GM21576 (cell line): ENCODE measurements around the gene TNRC6B.
"Not testable (repeated sequence)": the region's sequence is repeated elsewhere in the genome, so short reads cannot be mapped to it uniquely, and the experiment has no call there.

Source experiments
- ATAC-seq: cut with Tn5 transposase; IDR thresholded peaks from one replicate; pipeline ENCODE4 v1.9.1; 2021; ENCODE audit warnings: mild to moderate bottlenecking, moderate library complexity; ENCODE audit not compliant: unreplicated experiment

TNRC6B gene

GRCh38 chr22:40177738-40178416 lies at the start of gene TNRC6B:
TSS of gene TNRC6B (plus strand) at chr22:40177925. CDS start at chr22:40178136, 211 bp downstream.
- peak; percentile 68 for ATAC-seq

- ATAC-seq = no peak
These were observed 48.7 kb upstream of the TNRC6B start for GRCh38 chr22:40128989-40129388.

- ATAC-seq = no peak
These were observed 40.6 kb upstream of the TNRC6B start for GRCh38 chr22:40137132-40137531.

GRCh38 chr22:40138866-40139265 lies 38.9 kb upstream of the TNRC6B start:
- ATAC-seq = no peak

GRCh38 chr22:40147388-40148176 lies 30.1 kb upstream of the TNRC6B start:
- ATAC-seq = no peak

- no peak for ATAC-seq
These were observed 24.5 kb upstream of the TNRC6B start for GRCh38 chr22:40153192-40153591.

- ATAC-seq = no peak
These were observed 24.0 kb upstream of the TNRC6B start for GRCh38 chr22:40153705-40154104.

- no peak for ATAC-seq
These were observed 21.7 kb upstream of the TNRC6B start for GRCh38 chr22:40156001-40156516.

GRCh38 chr22:40156682-40157081 lies 21.0 kb upstream of the TNRC6B start:
- ATAC-seq = not testable (repeated sequence)

- ATAC-seq = no peak
These were observed 20.3 kb upstream of the TNRC6B start for GRCh38 chr22:40157330-40157945.

GRCh38 chr22:40161194-40161593 lies 16.5 kb upstream of the TNRC6B start:
- ATAC-seq = no peak

- ATAC-seq = not testable (repeated sequence)
These were observed 12.2 kb upstream of the TNRC6B start for GRCh38 chr22:40165537-40165936.

- no peak for ATAC-seq
These were observed 2.0 kb upstream of the TNRC6B start for GRCh38 chr22:40175611-40176244.

- ATAC-seq = no peak
These were observed 596 bp upstream of the TNRC6B start for GRCh38 chr22:40176921-40177737.

- ATAC-seq = no peak
These were observed 988 bp downstream of the TNRC6B start for GRCh38 chr22:40178417-40179409.

- no peak for ATAC-seq
These were observed 1.8 kb downstream of the TNRC6B start for GRCh38 chr22:40179526-40179925.

- ATAC-seq = no peak
These were observed 2.7 kb downstream of the TNRC6B start for GRCh38 chr22:40180403-40180802.

GRCh38 chr22:40181323-40181722 lies 3.6 kb downstream of the TNRC6B start:
- no peak for ATAC-seq

GRCh38 chr22:40182231-40182835 lies 4.6 kb downstream of the TNRC6B start:
- no peak for ATAC-seq
